CD4-positive, alpha-beta T cell treated with Interleukin-17A for 4 hours (primary cell): ENCODE measurements around the gene NCOA3.

Experiments
- DNase-seq: peaks from one replicate; pipeline ENCODE4 v3.0.0-alpha.2; 2020; ENCODE audit warnings: mixed read lengths

NCOA3 gene

GRCh38 chr20:47647994-47648393, 146.3 kb downstream of the NCOA3 start:
- no peak for DNase-seq

- DNase-seq: no peak
These were observed 147.3 kb downstream of the NCOA3 start for GRCh38 chr20:47648943-47649342.

GRCh38 chr20:47652301-47652700, 150.6 kb downstream of the NCOA3 start:
- DNase-seq: no peak

- DNase-seq: no peak
These were observed 151.1 kb downstream of the NCOA3 start for GRCh38 chr20:47652794-47653193.

- DNase-seq: no peak
These were observed 152.2 kb downstream of the NCOA3 start for GRCh38 chr20:47653869-47654268.

- no peak for DNase-seq
These were observed 152.7 kb downstream of the NCOA3 start for GRCh38 chr20:47654370-47654769.

- DNase-seq: no peak
These were observed 153.9 kb downstream of the NCOA3 start for GRCh38 chr20:47655635-47656034.

- no peak for DNase-seq
These were observed 154.6 kb downstream of the NCOA3 start for GRCh38 chr20:47656318-47656717.

GRCh38 chr20:47659904-47660601, 158.4 kb downstream of the NCOA3 start:
- no peak for DNase-seq

GRCh38 chr20:47660602-47660905, 158.9 kb downstream of the NCOA3 start:
- no peak for DNase-seq

- no peak for DNase-seq
These were observed 159.5 kb downstream of the NCOA3 start for GRCh38 chr20:47660983-47661700.

- DNase-seq: no peak
These were observed 160.0 kb downstream of the NCOA3 start for GRCh38 chr20:47661714-47662113.

GRCh38 chr20:47662483-47663353, 161.0 kb downstream of the NCOA3 start:
- DNase-seq: no peak

- peak; percentile 77 for DNase-seq
These were observed 161.8 kb downstream of the NCOA3 start for GRCh38 chr20:47663354-47664067.

- DNase-seq: no peak
These were observed 162.4 kb downstream of the NCOA3 start for GRCh38 chr20:47664068-47664437.

- no peak for DNase-seq
These were observed 163.1 kb downstream of the NCOA3 start for GRCh38 chr20:47664744-47665143.

GRCh38 chr20:47665221-47665991, 163.7 kb downstream of the NCOA3 start:
- DNase-seq: no peak

- DNase-seq: no peak
These were observed 164.6 kb downstream of the NCOA3 start for GRCh38 chr20:47666304-47666703.

GRCh38 chr20:47667086-47667485, 165.4 kb downstream of the NCOA3 start:
- DNase-seq: no peak

GRCh38 chr20:47667531-47668312, 166.0 kb downstream of the NCOA3 start:
- no peak for DNase-seq
